ENCODE measurements around the gene OSBPL5. TPM values are rescaled to one million over a fixed set of nuclear protein-coding genes. Genes with fewer than 3 reads are reported as not detected.

OSBPL5 gene
- total and polyA plus RNA-seq, 4 donors, result 20.9 to 54.0 (median 34.8) TPM

DNA sequence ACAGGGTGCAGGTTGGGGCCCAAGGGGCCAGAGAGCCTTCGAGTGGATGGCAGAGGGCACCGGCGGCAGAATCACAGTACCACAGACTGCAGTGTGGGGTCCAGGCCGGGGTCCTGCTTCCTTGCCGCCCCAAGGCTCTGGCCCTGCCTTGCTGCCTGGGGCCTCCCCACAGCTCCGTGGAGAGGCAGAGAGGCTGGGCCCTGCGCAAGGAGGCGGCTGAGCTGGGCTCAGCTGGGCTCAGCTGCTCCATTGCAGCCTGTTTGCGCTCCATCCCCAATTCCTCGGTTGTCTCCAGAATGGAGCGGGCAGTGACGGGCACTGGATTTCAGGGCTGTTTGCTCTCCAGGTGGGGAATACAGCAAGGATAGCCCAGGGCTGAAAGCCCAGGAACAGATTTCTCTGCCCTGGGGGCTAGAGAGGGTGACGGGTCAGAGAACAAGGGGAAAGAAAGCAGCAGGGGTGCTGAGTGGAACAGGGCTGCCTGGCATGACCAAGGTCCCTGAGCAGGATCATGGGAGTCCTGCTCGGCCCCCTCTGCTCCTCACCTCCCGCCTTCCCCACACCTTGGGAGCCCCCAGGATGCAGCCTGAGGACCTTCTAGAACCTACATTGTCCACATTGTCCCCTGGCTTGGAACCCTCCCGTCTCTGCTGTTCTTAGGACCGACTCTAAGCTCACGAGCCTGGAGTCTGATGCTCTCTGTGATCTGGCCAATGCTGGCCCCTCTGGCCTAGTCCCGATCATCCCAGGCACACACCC is 34.6 kb upstream of the OSBPL5 start:
- 80% methylated on average over 18 of the region's 19 CpGs for WGBS (ENCODE audit: insufficient coverage)
- DNase-seq (ENCODE audit: low read depth in 4 of 6, low spot score in 6 of 6), result no peak
- peaks cover 28% of the 10 kb centered on the region for H3K27me3 ChIP-seq (ENCODE audit: control insufficient read depth, insufficient read depth, low read length)
- H3K9me3 ChIP-seq (ENCODE audit: control insufficient read depth, insufficient read depth, low read length), result no peaks in the 10 kb centered on the region
- no peak overlapping the region for H3K27ac ChIP-seq (ENCODE audit: low read depth, low read length)
- no peaks in the 10 kb centered on the region for H3K36me3 ChIP-seq (ENCODE audit: control insufficient read depth, insufficient read depth, low read length)
- H3K4me1 ChIP-seq (ENCODE audit: control insufficient read depth, insufficient read depth, low read length), result peaks cover 18% of the 10 kb centered on the region
- H3K4me3 ChIP-seq (ENCODE audit: low read depth, low read length), result no peak overlapping the region

DNA sequence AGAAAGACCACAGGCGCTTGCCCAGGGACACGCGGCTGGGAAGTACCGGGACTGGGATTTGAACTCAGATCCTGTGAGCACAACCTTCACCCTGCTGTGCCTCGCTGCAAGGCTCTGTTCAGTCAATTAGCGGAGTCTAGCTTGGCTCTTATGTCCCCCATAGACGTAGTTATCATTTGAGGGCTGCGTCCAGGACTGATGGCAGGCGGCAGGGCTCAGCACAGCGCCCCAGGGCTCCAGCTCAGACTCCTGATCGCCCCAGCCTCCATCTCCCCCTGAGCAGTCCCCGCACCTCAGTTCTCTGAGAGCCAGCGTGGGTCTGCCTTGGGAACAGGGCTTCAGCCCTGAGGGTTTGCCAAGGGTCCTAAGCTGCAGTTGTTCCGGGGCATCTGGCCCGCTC is 33.7 kb upstream of the OSBPL5 start:
- WGBS (ENCODE audit: insufficient coverage), result 89% methylated on average over 15 of the region's 15 CpGs
- H3K27me3 ChIP-seq (ENCODE audit: control insufficient read depth, insufficient read depth, low read length), result peaks cover 21% of the 10 kb centered on the region

DNA sequence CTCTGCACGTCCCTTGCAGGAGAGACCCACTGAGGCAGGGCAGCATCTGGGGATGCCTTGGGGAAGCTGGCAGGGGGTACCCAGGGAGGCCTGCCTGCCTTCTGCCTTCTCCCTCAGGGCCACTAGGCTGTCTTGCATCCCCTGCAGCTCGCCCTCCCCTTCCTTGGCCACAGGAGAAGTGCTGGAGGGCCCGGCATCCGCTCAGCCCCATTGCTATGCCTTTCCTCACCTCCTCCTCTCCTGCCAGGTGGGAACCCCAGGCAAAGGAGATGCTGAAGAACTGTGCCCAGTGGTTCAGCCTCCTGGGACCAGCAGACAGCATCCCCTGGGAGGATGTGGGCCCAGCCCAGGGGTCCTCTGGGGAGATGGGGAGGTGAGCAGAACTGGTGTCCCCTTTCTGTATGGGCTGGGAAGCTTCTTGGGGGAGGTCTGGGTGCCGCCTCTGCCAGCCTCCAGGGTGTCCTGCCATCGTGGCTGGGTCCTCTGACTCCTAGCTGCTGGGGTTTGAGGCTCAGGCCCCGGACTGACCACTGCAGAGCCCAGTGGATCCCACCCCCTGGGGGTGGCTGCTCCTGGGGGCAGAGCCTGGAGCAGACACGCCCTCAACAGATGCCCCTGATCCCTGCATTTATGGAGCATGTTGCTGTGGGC is 32.9 kb upstream of the OSBPL5 start:
- Histone ChIP-seq H3K4me1 (ENCODE audit: control insufficient read depth, insufficient read depth, low read length) (peaks cover 9% of the 10 kb centered on the region), H3K27ac (ENCODE audit: low read depth, low read length) (no peak overlapping the region), H3K4me3 (ENCODE audit: low read depth, low read length) (no peak overlapping the region), H3K9me3 (ENCODE audit: control insufficient read depth, insufficient read depth, low read length) (no peaks in the 10 kb centered on the region), H3K27me3 (ENCODE audit: control insufficient read depth, insufficient read depth, low read length) (peaks cover 12% of the 10 kb centered on the region), H3K36me3 (ENCODE audit: control insufficient read depth, insufficient read depth, low read length) (no peaks in the 10 kb centered on the region)
- no peak for DNase-seq (ENCODE audit: low read depth in 4 of 6, low spot score in 6 of 6)
- WGBS (ENCODE audit: insufficient coverage), result 86% methylated on average over 6 of the region's 8 CpGs

More for the DNA sequence above, 33.7 kb upstream of the OSBPL5 start:
- peaks cover 17% of the 10 kb centered on the region for H3K4me1 ChIP-seq (ENCODE audit: control insufficient read depth, insufficient read depth, low read length)
- H3K4me3 ChIP-seq (ENCODE audit: low read depth, low read length), result no peak overlapping the region
- H3K9me3 ChIP-seq (ENCODE audit: control insufficient read depth, insufficient read depth, low read length), result no peaks in the 10 kb centered on the region
- no peaks in the 10 kb centered on the region for H3K36me3 ChIP-seq (ENCODE audit: control insufficient read depth, insufficient read depth, low read length)
- DNase-seq (ENCODE audit: low read depth in 4 of 6, low spot score in 6 of 6), result no peak
- H3K27ac ChIP-seq (ENCODE audit: low read depth, low read length), result no peak overlapping the region

DNA sequence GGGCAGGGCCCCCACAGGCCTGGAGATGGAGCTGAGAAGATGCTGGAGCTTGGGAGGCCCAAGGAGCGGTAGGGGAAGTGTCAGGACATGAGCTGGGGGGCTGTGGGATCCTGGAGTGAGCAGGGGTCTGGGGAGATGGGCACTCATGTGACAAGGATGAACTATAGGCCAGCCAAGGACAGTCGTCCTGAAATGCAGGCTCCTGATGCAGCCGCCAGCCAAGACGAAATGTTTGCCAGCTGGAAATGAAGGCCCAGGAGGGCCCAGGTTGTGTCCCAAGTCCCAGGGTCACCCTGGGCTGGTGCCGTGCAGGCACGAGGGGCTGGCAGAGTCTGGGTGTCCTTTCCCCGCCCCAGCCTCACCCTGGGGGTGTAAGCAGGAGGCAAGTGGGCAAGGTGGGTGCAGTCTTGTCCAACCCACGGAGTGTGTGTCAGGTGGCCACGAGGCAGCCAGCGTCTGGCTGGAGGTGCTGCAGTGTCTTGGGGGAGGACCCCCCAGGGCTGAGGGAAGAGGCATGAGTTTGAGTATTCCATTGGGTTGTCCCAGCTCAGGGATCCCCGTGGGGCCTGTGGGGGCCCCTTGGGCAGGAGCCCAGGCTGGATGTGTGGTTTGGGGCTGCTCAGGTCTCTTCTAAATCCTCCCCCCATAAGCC is 32.1 kb upstream of the OSBPL5 start:
- Histone ChIP-seq H3K4me3 (ENCODE audit: low read depth, low read length) (no peak overlapping the region), H3K4me1 (ENCODE audit: control insufficient read depth, insufficient read depth, low read length) (peaks cover 5% of the 10 kb centered on the region), H3K27ac (ENCODE audit: low read depth, low read length) (no peak overlapping the region), H3K9me3 (ENCODE audit: control insufficient read depth, insufficient read depth, low read length) (no peaks in the 10 kb centered on the region), H3K36me3 (ENCODE audit: control insufficient read depth, insufficient read depth, low read length) (no peaks in the 10 kb centered on the region), H3K27me3 (ENCODE audit: control insufficient read depth, insufficient read depth, low read length) (peaks cover 7% of the 10 kb centered on the region)
- no peak for DNase-seq (ENCODE audit: low read depth in 4 of 6, low spot score in 6 of 6)
- WGBS (ENCODE audit: insufficient coverage), result 82% methylated on average over 11 of the region's 11 CpGs

- H3K36me3 ChIP-seq (ENCODE audit: control insufficient read depth, insufficient read depth, low read length), result no peaks in the 10 kb centered on the region
- H3K9me3 ChIP-seq (ENCODE audit: control insufficient read depth, insufficient read depth, low read length), result no peaks in the 10 kb centered on the region
- no peak overlapping the region for H3K27ac ChIP-seq (ENCODE audit: low read depth, low read length)
- no peak overlapping the region for H3K4me3 ChIP-seq (ENCODE audit: low read depth, low read length)
- DNase-seq (ENCODE audit: low read depth in 4 of 6, low spot score in 6 of 6), result no peak
- WGBS (ENCODE audit: insufficient coverage), result 64% methylated on average over 21 of the region's 23 CpGs
- peaks cover 5% of the 10 kb centered on the region for H3K4me1 ChIP-seq (ENCODE audit: control insufficient read depth, insufficient read depth, low read length)
- peaks cover 3% of the 10 kb centered on the region for H3K27me3 ChIP-seq (ENCODE audit: control insufficient read depth, insufficient read depth, low read length)
Measured at GRCh38 chr11:3196161-3197043, 31.3 kb upstream of the OSBPL5 start.

GRCh38 chr11:3195251-3196160 is 30.4 kb upstream of the OSBPL5 start:
- DNase-seq (ENCODE audit: low read depth in 4 of 6, low spot score in 6 of 6), result peak in 1 of 6 donors; percentile 20
- WGBS (ENCODE audit: insufficient coverage), result 72% methylated on average over 20 of the region's 22 CpGs
- H3K27ac ChIP-seq (ENCODE audit: low read depth, low read length), result no peak overlapping the region
- no peak overlapping the region for H3K4me3 ChIP-seq (ENCODE audit: low read depth, low read length)
- H3K27me3 ChIP-seq (ENCODE audit: control insufficient read depth, insufficient read depth, low read length), result peaks cover 3% of the 10 kb centered on the region
- no peaks in the 10 kb centered on the region for H3K36me3 ChIP-seq (ENCODE audit: control insufficient read depth, insufficient read depth, low read length)
- H3K4me1 ChIP-seq (ENCODE audit: control insufficient read depth, insufficient read depth, low read length), result peaks cover 5% of the 10 kb centered on the region
- no peaks in the 10 kb centered on the region for H3K9me3 ChIP-seq (ENCODE audit: control insufficient read depth, insufficient read depth, low read length)

DNA sequence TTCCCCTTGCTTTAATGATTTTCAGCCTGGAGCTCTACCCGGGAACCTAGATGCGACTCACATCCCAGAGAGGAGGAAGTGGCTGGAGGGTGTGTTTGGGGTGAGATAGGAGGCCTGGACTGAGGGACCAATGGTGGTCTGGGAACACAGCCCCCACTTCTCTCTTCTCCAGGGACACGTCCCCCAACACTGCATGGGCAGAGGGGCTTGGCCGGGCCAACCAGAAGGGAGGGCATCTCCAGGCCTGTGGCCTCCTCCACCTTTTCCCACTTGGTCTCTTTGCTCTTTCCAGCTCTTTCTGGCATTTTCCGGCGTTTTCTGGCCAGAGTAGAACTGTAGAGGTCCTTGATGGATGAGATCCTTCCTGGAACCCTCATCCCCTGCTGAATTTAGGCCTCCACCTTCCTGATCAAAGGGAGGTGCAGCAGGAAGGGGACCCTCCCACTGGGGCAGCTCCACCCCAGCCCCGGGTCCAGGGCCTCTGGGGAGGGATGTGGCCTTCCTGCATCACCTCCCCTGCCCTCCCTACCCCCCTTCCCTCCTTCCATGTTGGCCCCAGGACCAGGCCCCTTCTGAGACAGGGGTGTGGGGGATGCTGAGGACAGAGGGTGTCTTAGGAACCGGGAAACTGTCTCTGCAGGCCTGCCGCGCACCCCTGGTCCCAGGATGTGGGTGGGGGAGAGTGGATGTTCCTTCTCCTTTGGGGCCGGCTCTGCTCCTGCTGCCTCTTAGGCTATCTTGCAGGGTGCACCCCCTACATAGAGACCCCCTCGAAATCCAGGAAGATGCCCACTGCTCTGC is 29.1 kb upstream of the OSBPL5 start:
- 75% methylated on average over 4 of the region's 12 CpGs for WGBS (ENCODE audit: insufficient coverage)
- no peak for DNase-seq (ENCODE audit: low read depth in 4 of 6, low spot score in 6 of 6)
- H3K27ac ChIP-seq (ENCODE audit: low read depth, low read length), result no peak overlapping the region
- no peak overlapping the region for H3K4me3 ChIP-seq (ENCODE audit: low read depth, low read length)
- H3K36me3 ChIP-seq (ENCODE audit: control insufficient read depth, insufficient read depth, low read length), result no peaks in the 10 kb centered on the region
- H3K27me3 ChIP-seq (ENCODE audit: control insufficient read depth, insufficient read depth, low read length), result peaks cover 3% of the 10 kb centered on the region
- no peaks in the 10 kb centered on the region for H3K9me3 ChIP-seq (ENCODE audit: control insufficient read depth, insufficient read depth, low read length)
- H3K4me1 ChIP-seq (ENCODE audit: control insufficient read depth, insufficient read depth, low read length), result peaks cover 9% of the 10 kb centered on the region

DNA sequence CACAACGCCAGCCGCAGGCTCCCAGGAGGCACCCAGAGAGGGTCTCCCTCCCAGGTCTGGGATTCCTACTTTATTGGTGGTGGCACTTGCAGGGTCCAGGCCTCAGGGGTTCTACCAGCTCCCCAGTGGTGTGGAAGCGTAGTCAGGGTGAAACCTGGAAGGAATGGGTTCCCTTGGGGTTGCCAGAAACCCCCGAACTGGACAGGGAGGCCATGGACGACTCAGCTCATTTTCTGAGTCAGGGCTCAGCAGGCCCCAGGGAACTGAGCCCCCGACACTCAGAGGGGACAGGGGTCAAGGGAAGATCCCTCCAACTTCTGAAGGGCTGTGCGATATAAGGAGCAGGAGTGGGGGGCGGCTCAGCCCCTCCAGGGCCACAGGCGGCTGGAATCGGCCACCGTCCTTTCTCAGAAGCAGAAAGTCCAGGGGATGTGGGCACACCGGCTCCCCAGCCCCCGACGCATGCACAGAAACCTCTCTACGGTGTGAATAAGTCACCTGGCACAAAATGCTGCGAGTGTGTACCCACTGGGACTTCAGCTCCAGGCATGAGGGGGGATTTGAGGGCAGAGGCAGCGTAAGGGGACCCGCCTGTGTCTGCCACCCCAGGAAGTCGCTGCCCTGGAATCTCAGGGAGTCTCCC is 28.4 kb upstream of the OSBPL5 start:
- H3K4me3 ChIP-seq (ENCODE audit: low read depth, low read length), result no peak overlapping the region
- no peak for DNase-seq (ENCODE audit: low read depth in 4 of 6, low spot score in 6 of 6)
- H3K4me1 ChIP-seq (ENCODE audit: control insufficient read depth, insufficient read depth, low read length), result peaks cover 16% of the 10 kb centered on the region
- 77% methylated on average over 16 of the region's 19 CpGs for whole genome bisulfite sequencing (ENCODE audit: insufficient coverage)
- H3K36me3 ChIP-seq (ENCODE audit: control insufficient read depth, insufficient read depth, low read length), result no peaks in the 10 kb centered on the region
- no peaks in the 10 kb centered on the region for H3K9me3 ChIP-seq (ENCODE audit: control insufficient read depth, insufficient read depth, low read length)
- H3K27ac ChIP-seq (ENCODE audit: low read depth, low read length), result no peak overlapping the region
- H3K27me3 ChIP-seq (ENCODE audit: control insufficient read depth, insufficient read depth, low read length), result peaks cover 3% of the 10 kb centered on the region

All from spinal cord (tissue), 10 donors.